Neural cell (in vitro differentiated cells): ENCODE measurements around the gene TMEM74B.

Source experiments
- EP300 ChIP-seq: fragments of 450-650 bp; conservative IDR thresholded peaks from 2 replicates; pipeline ENCODE4 v1.6.1; 2014; ENCODE audit warnings: antibody characterized with exemption, mild to moderate bottlenecking, moderate library complexity; ENCODE audit not compliant: poor library complexity, severe bottlenecking
- EZH2 ChIP-seq: fragments of 200-600, 300-800 bp; shearing (Covaris generic), sonication (generic); IDR thresholded peaks from 2 replicates; pipeline ENCODE4 v1.6.1; 2014; ENCODE audit warnings: antibody characterized with exemption, low read length, borderline replicate concordance, mild to moderate bottlenecking; ENCODE audit not compliant: insufficient read depth, poor library complexity, severe bottlenecking
- MXI1 ChIP-seq: fragments of 450-650 bp; conservative IDR thresholded peaks from 2 replicates; pipeline ENCODE4 v1.6.1; 2014; ENCODE audit warnings: antibody characterized with exemption, mild to moderate bottlenecking; ENCODE audit not compliant: poor library complexity, severe bottlenecking
- POLR2AphosphoS5 ChIP-seq: IDR thresholded peaks from 2 replicates; pipeline ENCODE4 v1.6.1; 2012
- RAD21 ChIP-seq: fragments of 450-650 bp; conservative IDR thresholded peaks from 2 replicates; pipeline ENCODE4 v1.6.1; 2014; ENCODE audit warnings: antibody characterized with exemption, mild to moderate bottlenecking, moderate library complexity
- REST ChIP-seq: IDR thresholded peaks from 2 replicates; pipeline ENCODE4 v1.6.1; 2012; ENCODE audit warnings: borderline replicate concordance
- TF ChIP-seq, protein P1 (sequence below): fragments of 450-650 bp; IDR thresholded peaks from 2 replicates; pipeline ENCODE4 v1.5.1; 2014; ENCODE audit warnings: antibody characterized with exemption, mild to moderate bottlenecking, moderate library complexity; ENCODE audit not compliant: poor library complexity, severe bottlenecking

DNA sequence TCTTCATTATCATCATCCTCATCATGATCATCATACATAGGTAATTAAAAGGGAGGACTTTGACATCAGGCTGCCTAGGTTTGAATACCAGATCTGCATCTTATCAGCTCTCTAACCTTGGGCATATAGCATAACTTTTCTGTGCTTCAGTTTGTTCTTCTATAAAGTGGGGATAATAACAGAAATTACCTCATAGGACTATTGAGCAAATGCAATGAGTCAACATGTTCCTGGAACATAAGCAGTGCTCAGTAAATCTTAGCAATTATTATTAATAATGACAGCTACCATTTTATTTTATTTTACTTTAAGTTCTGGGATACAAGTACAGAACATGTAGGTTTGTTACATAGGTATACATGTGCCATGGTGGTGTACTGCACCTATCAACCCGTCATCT, 25.7 kb upstream of the TMEM74B start:
- TF ChIP-seq MXI1 (no peak), EZH2 (no peak), REST (no peak), RAD21 (no peak), EP300 (no peak), POLR2AphosphoS5 (no peak)
- TF ChIP-seq, protein P1, sequence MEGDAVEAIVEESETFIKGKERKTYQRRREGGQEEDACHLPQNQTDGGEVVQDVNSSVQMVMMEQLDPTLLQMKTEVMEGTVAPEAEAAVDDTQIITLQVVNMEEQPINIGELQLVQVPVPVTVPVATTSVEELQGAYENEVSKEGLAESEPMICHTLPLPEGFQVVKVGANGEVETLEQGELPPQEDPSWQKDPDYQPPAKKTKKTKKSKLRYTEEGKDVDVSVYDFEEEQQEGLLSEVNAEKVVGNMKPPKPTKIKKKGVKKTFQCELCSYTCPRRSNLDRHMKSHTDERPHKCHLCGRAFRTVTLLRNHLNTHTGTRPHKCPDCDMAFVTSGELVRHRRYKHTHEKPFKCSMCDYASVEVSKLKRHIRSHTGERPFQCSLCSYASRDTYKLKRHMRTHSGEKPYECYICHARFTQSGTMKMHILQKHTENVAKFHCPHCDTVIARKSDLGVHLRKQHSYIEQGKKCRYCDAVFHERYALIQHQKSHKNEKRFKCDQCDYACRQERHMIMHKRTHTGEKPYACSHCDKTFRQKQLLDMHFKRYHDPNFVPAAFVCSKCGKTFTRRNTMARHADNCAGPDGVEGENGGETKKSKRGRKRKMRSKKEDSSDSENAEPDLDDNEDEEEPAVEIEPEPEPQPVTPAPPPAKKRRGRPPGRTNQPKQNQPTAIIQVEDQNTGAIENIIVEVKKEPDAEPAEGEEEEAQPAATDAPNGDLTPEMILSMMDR, result no peak
